ENCODE measurements around the gene VANGL1.

Gene VANGL1

DNA sequence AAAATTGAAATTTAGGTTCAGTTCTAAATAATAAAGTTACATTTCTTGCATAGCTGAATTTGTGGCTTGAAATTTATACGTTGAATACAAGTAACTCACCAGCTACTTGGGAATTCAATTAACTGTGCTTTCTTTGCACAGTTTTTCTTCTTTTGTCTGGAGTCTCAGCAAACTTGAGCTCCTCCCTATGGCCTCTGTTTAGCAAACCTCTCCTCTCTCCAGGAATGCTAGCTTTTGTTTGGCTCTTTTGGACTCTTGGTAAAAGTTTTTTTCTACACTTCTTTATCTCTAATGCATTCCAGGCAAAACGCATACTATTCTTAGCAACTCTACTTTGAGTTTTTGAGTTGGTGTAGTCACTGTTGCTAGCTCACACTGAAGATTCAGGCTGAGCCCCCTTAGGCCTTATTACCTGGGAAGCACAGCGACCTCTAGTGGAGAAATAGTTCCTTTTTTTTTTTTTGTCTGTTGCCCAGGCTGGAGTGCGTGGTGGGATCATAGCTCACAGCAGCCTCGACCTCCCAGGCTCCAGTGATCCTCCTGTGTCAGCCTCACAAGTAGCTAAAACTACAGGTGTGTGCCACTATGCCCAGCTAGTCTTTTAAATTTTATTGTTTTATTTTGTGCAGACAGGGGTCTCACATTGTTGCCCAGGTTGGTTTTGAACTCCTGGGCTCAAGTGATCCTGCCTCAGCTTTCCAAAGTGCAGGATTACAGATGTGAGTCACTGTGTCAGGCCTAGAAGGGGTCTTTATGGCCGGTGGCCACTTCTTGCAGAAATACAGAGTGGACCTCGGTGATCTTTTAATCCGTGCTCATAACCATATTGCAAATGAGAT lies 65.0 kb downstream of the VANGL1 start:
- peak; percentile 22 to 53 for DNase-seq

DNA sequence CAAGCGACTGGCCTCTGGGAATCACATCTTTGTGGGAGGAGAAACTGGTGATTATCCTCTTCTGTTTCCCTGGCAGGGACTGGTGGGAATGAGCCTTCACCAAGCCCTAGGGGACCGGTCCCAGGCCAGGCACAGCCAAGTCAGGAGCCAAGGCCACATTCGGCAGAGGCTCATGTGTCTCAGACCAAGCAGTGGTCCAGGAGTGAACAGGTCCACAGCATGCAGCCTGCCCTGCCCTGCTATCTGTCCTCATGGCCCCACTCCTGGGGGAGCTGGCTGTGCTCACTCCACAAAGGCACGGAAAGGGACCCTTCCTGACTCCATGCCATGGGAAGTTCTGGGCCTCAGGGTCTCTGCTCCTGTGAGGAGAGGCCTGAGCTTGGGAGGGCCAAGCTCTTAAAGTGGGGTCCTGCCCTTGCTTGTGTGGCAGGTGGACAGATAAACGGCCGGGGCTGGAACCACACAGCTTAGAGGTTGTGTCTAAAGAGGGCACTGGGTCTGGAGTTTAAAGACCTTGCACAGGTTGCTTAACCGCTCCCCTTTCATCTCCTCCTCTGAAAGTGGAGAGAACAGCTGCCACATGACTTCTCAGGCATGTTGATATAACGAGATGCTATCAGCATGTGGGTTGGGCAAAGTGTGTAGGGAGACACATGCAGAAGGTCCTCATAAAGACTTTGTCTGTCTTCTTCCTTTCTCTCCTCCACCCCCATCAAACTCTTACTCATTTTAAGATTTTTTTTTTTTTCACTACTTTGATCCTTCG lies 69.3 kb downstream of the VANGL1 start:
- DNase-seq = no peak

DNA sequence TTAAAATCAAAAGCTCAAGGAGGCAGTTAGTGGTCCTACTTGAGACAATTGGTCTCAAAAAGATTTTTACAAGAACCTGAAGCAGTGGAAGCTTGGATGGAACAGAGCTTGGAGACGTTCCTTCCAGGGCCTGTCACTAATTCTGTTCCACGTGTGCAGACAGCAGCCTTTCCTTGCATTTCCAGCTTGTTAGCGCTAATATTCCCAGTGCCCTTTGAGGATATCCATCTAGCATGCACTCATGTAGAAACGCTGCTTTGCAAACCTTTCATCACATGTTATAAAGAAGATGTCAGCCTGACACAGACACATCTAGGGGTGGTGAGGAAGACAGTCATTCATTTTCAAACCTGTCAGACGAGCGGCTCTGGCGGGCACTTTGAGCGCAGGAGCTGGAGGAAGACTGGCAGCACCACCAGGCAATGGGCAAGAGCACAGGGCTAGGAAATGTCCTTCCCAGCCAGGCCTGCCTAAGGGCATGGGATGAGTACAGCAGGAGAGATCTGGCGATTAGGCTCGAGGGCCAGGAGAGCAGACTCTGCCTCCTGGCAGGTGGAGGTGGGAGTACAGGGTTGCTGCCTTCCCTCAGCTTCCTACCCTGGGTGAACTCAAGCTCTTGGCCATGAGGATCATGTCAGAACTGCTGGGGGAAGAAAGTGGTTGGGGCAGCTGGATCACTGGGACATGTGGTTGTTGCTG lies 71.3 kb downstream of the VANGL1 start:
- DNase-seq = no peak

DNA sequence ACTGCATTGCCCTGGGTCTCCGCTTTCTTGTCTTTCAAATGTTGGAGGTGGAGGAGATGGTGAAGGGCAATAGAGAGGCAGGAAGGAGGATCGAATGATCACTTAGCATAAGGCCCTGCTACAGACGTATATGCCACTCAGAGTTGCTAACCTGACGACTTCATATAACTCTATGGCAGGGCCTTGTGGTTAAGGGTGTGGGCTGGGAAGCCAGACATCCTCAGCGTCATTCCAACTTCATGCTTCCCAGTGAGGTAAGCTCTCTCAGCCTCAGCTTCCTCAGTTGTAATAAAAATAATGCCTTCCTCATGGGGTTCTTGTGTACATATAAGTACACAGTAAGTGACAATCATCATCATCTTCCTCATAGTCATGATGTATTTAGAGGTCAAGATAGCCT lies 72.1 kb downstream of the VANGL1 start:
- DNase-seq = no peak

DNA sequence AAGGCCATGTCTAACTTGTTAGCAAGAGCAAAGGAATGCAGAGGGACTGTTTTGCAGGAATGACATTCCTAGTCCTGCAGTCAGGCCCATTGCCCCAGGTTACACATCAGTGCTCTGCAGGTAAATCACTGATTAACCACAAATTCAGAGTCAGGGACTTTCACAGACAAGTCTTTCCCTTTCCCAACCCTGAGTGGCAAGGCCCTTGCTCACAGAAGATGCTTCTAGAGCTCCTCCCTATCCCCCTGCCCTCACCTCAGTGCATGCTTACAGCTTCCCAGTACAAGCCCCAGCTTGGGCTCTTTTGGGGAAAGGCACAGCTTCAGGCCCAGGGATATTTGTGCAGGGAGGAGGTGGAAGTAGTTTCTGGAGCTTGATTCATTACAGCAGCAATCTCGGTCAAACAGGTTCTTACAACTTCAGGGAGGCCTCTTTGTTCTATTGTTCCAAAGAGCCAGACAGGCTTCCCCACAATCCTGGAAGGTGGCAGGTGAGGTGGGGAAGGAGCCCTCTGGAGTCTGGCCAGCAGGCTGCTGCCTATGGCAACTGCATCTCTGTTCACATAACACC lies 72.9 kb downstream of the VANGL1 start:
- DNase-seq = no peak

DNA sequence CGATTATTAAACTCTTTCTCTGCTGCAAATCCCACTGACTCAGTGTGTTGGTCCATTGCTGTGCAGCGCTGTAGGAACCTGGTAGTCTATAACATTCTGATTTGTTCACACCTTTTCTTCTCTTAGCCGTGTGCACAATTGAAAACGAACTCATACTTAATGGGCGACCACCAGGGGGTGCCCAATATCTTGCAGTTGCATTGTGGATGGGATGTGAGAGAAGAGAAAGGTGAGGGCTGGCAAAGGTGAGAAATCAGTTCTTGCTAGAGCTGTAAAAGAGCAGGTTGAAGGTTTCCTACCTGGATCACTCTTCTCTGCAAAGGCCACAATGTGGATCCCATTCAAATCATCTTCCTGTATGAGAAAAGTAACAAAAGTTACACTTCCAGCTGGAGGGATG lies 75.8 kb downstream of the VANGL1 start:
- DNase-seq = peak; percentile 4 to 7

DNA sequence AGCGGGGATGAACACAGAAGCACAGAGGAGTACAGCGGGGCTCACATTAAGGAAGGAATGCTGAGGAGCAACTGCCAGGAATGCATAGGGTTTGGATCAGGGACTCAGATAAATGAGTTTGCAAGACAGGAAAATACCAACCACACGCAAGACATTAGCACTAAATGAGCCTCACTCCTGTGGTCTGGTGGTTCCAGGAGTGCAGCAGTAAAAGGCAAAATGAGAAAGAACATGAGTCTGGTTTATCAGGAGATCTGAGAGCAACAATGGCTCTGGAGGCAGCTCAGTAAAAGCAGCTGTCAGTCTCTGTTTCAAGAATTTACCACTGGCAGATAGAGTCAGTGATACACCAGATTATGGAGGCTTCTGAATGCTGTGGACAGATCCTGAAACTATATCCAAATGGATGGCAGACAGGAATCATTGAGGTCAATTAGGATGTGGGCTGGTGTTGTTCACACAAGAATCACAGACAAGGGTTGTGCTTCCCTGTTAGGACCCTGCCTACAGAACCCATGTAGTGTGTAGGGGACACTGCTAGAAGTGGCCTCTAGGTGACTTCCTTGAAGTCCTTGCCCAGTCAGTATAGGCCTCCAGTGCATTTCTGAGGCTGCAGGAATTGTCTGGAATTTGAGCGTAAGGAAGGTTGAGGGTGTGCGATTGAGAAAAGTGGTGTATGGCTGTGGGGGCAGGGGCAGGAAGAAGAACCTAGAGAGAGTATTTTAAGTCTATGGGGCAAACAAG lies 76.4 kb downstream of the VANGL1 start:
- DNase-seq = no peak

DNA sequence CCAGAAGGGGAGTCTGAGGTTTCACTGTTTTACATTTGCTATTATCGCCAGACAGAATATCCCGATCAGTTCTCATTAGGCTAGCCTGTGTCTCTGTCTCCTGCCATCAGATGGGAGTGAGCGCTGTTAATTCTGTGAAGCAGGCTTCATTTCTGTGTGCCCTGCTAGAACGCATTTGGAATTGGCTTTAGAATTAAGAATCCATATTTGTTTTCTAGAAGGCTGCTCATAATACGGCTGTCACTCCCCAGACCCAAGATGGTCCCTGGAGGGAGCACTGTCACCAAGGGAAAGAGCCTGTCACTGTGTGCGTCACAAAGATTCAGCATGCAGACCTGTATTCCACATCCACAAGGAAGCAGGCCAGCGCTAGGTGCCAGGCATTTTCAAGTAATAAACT lies 77.5 kb downstream of the VANGL1 start:
- DNase-seq = no peak

DNA sequence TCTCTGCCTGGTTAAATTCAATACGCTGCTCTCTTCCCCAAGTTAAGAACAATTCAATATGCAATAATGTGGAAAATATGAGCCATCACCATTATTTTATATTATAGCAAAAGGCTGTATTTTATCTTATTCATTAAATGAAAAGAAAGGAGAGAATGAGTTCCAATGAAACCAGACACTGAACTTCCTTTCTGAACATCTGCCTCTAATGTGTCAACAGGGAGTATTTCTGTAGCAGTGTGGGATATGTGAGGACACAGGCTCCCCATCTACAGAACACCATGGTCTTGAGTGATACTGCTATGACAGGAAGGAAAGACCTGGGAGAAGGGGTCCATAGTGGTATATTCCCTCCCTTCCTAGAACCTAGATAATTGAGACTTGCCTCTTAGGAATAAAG lies 80.5 kb downstream of the VANGL1 start:
- no peak for DNase-seq

DNA sequence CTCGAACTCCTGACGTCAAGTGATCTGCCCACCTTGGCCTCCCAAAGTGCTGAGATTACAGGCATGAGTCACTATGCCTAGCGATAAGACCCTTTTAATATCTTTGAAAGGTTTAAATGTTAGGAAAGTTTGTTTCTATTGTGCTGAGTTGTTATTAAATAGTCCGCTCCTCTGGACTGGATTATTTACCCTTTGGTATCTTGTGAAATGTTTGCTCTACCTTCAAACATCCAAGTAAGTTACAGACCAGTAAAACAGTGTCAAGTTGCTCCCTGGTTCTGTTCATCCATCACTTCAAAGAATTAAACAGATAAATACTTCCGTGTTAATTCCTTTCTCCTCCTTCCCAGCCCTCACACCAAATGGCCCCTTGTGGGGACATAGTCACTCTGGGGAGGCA lies 82.0 kb downstream of the VANGL1 start:
- no peak for DNase-seq

DNA sequence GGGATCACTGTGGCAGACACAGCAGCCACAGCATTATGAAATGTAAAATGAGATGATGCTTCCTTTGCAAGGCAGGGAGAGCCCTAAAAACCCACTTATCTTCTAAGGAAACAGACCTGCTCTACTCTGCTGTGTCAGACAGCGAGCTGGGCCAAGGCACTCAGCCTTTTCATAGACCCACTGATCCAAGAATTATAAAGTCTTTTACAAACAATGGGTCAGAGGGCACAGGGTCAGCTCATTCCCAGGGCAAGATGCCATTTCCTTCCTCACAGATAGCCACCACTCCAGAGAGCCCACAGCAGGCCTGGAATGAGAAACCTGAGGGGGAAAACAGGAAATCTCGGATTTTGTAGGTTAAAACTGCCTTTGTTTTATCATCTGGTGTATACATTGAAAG lies 83.8 kb downstream of the VANGL1 start:
- DNase-seq = no peak

DNA sequence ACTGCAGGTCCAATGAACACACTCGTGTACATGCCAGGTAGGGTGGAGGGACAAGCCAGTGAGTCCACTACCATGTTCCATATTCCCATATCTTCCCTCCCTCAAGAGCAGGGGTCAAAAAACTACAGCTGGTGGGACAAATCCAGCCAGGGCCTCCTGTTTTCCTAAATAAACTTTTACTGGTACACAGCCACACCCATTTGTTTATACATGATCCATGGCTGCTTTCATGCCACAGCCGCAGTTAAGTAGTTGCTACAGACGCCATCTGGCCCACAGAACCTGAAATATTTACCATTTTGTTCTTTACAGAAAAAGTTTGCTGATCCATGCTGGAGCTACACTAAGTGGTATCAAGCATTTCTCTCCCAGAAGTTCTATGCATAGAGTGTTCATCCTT lies 84.4 kb downstream of the VANGL1 start:
- DNase-seq = no peak

DNA sequence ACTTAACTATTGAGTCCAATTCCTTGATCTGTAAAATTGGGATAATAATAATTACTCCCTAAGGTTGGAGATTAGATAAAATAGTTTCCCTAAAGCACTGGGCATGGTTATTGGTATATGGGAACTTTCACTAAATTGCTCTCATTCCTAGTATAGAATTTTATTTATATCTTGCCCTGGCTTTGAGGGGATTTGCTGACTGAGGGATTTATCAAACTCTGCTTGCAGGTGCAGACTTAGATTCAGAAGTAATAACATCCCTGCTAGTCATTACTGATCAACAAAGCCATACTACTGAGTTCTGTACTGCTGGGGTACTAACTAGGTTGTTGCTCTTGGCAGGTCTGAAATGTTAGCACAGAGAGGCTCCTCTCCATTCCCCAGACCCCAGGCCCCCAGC lies 84.8 kb downstream of the VANGL1 start:
- DNase-seq = no peak

DNA sequence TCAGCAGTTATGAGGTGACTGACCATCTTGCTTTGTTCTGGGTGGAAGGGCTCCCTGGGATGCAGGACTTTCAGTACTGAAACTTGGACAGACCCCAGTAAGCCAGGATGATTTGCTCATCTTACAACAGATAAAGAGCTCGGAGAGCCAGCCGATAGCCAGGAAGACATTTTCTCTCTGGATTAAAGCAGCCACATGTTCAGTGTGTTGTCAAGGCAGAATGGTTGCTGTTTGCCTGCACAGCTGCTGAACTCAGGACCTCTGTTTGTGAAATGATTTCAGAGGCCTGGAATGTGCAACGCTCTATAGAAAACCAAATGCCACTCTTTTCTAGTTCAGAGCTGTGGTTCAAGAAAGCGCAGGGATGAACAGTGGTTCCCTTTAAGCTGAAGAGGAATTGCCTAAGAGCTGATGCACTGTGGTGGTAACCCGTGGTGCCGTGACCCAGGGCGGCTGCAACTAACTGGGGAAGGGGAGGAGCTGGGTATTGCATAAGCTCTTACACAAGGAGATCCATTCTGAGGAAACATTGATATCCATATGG lies 86.0 kb downstream of the VANGL1 start:
- peak; percentile 24 to 40 for DNase-seq

DNA sequence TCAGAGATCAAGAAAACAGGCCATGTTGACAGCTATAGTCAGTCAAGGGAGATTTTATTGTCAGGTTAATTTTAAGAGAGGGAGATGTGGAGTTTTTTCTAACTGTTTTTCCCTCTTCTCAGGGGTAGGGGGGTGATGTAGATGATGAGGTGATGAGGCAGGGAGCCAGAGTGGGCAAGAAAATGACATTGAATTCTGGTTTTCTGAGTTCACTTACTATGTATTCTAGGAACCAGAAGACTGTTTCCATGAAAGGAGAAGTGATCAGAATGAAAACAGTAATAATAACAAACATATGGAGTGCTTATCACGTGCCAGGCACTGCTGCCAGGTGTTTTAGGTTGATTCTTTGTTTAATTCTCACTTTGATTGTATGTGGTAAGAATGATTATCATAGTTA lies 86.6 kb downstream of the VANGL1 start:
- DNase-seq = no peak

DNA sequence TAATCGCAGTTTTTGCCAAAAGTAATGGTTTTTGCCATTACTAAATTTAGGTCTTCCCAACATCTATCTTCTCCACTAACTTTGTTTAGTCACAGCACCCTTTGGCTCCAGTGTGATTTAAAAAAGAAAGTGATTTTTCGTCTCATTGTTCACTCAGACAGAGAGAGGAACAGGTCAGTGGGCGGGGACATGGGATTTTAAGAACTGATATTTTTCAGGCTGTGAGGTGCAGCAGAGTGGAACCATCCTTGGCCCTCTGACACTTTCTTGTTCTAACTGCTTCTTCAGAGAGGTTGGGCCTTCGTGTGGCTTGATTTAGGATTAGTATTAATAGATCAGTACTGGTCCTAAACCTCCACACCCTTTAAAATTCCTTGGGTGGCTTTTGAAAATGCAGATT lies 88.0 kb downstream of the VANGL1 start:
- no peak for DNase-seq

DNA sequence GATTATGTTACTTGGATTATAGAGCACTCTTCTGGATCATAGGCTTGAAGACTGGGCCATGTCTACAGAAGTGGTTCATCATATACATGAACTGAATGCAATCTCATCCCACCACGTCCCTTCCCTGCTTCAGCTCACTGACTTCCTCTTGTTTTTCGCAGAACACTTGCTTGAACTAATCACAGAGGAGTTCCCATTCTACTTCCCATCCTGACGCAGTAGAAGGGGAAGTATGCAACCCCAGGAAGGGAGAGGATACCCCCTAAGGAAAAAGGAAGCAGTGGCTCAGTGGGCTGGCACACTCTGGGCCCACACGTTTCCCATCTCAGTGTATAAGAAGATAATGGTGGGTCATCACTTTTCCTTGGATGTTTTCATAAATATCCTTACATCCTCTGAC lies 90.5 kb downstream of the VANGL1 start:
- peak in 1 of 2 experiments; percentile 3 for DNase-seq

DNA sequence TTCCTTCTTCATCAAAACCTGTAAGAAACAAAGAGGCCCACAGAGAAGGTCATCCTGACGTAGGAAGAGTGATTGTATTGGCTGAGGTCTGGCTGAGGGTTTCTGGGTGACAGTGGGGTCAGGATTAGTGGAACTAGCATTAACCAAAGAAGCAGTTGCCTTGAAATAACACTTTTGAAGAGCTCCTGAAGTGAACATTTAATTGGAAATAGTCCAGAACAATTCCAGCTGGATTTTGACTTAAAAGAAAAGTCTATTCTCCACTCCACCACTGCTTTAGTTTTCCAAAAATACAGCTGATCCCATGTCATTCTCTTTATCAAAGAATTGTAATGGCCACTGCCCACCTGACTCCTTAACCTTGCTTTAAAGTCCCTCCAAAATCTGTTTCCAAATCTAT lies 99.0 kb downstream of the VANGL1 start:
- DNase-seq = no peak

DNA sequence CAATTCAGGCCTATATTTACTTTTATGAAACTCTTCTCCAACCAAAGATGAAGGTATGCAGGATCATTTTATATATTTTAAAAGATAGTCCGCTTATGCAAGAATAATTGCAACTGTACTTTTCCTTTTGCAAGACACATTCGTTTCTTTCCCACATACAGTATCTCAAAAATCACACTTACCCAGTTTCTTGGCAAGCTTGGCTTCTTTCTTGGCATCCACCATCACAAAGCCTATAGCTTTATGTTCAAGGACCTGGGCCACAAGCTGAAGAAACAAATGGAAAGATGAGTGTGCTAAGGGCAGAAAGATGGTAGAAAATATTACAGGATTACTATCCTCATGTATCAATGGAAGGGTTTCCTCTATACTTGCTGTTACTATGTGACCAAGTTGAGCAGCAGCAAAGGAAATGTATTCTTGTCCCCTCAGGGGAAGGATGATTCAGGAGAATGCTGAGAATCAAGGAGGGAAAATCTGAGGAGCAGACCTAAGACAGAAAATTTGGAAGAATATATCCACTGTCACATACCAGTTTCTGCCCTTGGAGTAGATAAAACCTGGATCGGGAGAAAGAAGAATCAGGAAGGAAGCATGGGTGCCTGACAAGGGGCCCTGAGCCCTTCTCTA lies 103.0 kb downstream of the VANGL1 start:
- DNase-seq = no peak

DNA sequence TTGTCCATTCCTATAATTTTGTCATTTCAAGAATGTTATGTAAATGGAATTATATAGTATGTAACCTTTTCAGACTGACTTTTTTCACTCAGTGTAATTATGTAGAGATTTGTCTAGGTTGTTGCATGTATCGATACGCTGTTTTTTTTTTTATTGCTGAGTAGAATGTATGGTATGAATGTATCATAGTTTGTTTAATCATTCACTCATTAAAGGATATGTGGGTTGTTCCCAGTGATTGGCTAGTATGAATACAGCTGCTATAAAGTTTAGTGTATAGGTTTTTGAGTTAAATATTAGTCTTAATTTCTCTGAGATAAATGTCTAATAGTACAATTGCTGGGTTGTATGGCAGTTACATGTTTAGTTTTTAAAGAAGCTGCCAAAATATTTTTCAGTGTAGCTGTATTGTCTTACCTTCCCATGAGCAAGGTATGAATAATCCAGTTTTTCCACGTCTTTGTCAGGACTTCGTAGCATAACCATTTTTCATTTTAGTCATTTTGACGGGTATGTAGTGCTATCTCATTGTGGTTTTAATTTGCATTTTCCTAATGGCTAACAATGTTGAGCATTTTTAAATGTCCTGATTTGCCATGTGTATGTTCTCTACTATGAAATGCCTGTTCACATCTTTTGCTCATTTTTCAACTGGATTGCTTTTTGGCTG lies 104.4 kb downstream of the VANGL1 start:
- no peak for DNase-seq

Measured in Kasumi-1 (cell line).